GM12878 (cell line): Measurements from ENCODE around the gene E2F2. TPM values are rescaled to one million over a fixed set of nuclear protein-coding genes. Genes with fewer than 3 reads are reported as not detected.

Source experiments
- ATF7 ChIP-seq: fragments of 450-650 bp; IDR thresholded peaks from 2 replicates; pipeline ENCODE4 v1.6.1; 2016; ENCODE audit warnings: low read depth, mild to moderate bottlenecking
- CBFB ChIP-seq: IDR thresholded peaks from 2 replicates; pipeline ENCODE4 v1.6.1; 2016; ENCODE audit warnings: antibody characterized with exemption, low read depth
- CHD2 ChIP-seq: IDR thresholded peaks from 2 replicates; pipeline ENCODE4 v1.6.1; 2011; ENCODE audit warnings: low read depth, low read length, improper control_type of control experiment, borderline replicate concordance
- CREB1 ChIP-seq: IDR thresholded peaks from 2 replicates; pipeline ENCODE4 v1.6.1; 2012; ENCODE audit warnings: low read depth, mild to moderate bottlenecking, inconsistent platforms
- E2F8 ChIP-seq: fragments of 450-650 bp; IDR thresholded peaks from 2 replicates; pipeline ENCODE4 v1.6.1; 2018; ENCODE audit warnings: mild to moderate bottlenecking, low read depth, moderate library complexity; ENCODE audit not compliant: partially characterized antibody
- HDAC2 ChIP-seq: fragments of 200-600 bp; sonication (generic); IDR thresholded peaks from 2 replicates; pipeline ENCODE4 v1.6.1; 2017
- HDGF ChIP-seq: fragments of 450-650 bp; IDR thresholded peaks from 2 replicates; pipeline ENCODE4 v1.6.1; 2016; ENCODE audit warnings: antibody characterized with exemption
- JUND ChIP-seq: IDR thresholded peaks from 2 replicates; pipeline ENCODE4 v1.6.1; 2012; ENCODE audit warnings: low read depth, mild to moderate bottlenecking, low read length, improper control_type of control experiment, moderate library complexity
- MXI1 ChIP-seq: fragments of 150-350 bp; IDR thresholded peaks from 2 replicates; pipeline ENCODE4 v1.6.1; 2011; ENCODE audit warnings: low read depth, mild to moderate bottlenecking, inconsistent platforms, low read length, improper control_type of control experiment
- NBN ChIP-seq: fragments of 450-650 bp; IDR thresholded peaks from 2 replicates; pipeline ENCODE4 v1.6.1; 2016
- NFIC ChIP-seq: IDR thresholded peaks from 2 replicates; pipeline ENCODE4 v1.6.1; 2012; ENCODE audit warnings: low read depth, mild to moderate bottlenecking, inconsistent platforms, low read length, moderate library complexity
- NFYB ChIP-seq: IDR thresholded peaks from 2 replicates; pipeline ENCODE4 v1.6.1; 2011; ENCODE audit warnings: low read depth, mild to moderate bottlenecking, low read length, improper control_type of control experiment, moderate library complexity; ENCODE audit not compliant: insufficient read depth
- POLR2A ChIP-seq: IDR thresholded peaks from 2 replicates; pipeline ENCODE4 v1.6.1; 2011; ENCODE audit warnings: low read depth, mild to moderate bottlenecking, low read length
- RB1 ChIP-seq: fragments of 450-650 bp; formaldehyde crosslinking; IDR thresholded peaks from 2 replicates; pipeline ENCODE4 v1.6.1; 2017; ENCODE audit warnings: mild to moderate bottlenecking, borderline replicate concordance
- RFX5 ChIP-seq: IDR thresholded peaks from 2 replicates; pipeline ENCODE4 v1.6.1; 2011; ENCODE audit warnings: low read depth, low read length, improper control_type of control experiment
- SIN3A ChIP-seq: IDR thresholded peaks from 2 replicates; pipeline ENCODE4 v1.6.1; 2012; ENCODE audit warnings: low read depth, low read length, improper control_type of control experiment
- SKIL ChIP-seq: fragments of 450-650 bp; IDR thresholded peaks from 2 replicates; pipeline ENCODE4 v1.6.1; 2017; ENCODE audit warnings: mild to moderate bottlenecking, low read depth, inconsistent platforms; ENCODE audit not compliant: poor library complexity, severe bottlenecking
- SMARCA5 ChIP-seq: fragments of 450-650 bp; IDR thresholded peaks from 2 replicates; pipeline ENCODE4 v1.6.1; 2017; ENCODE audit warnings: mild to moderate bottlenecking
- TCF3 ChIP-seq: IDR thresholded peaks from 2 replicates; pipeline ENCODE4 v1.6.1; 2012; ENCODE audit warnings: low read depth, mild to moderate bottlenecking, low read length, borderline replicate concordance; ENCODE audit not compliant: insufficient read depth
- polyA plus RNA-seq, 11 experiments: library from polyadenylated mRNA; depleted of rRNA in 4 of 11; unstranded in 6 of 11; stranded (reverse) in 5 of 11; fragments of >200 nt; fragmentation: Nextera tagmentation in 4 of 11; fragmentation: Illumina TruSeq in 1 of 11; extraction: Ambion mirVana in 4 of 11; extraction: Trizol in 1 of 11; gene quantifications; 1 replicate in 1 of 11; 2 replicates in 10 of 11; pipeline versions ENCODE4 v1.2.1 to v1.2.3, GENCODE V29; 2011 to 2016; ENCODE audit warnings: inconsistent platforms in 2 of 11, missing spikeins in 2 of 11, low read depth in 1 of 11
- total RNA-seq, 4 experiments: library from RNA; depleted of rRNA in 3 of 4; stranded (reverse); fragments of >200 nt in 3 of 4; fragmentation: Illumina TruSeq in 1 of 4; extraction: Trizol in 1 of 4; gene quantifications; 2 replicates each; pipeline versions ENCODE4 v1.2.1 to v1.2.3, GENCODE V29; 2013 to 2021
- TF ChIP-seq, protein P1 (sequence below), 3 experiments: IDR thresholded peaks in 2 of 3; conservative IDR thresholded peaks in 1 of 3; 2 replicates each; pipeline ENCODE4 v1.5.1; 2011; ENCODE audit warnings: low read depth in 3 of 3, low read length in 3 of 3, mild to moderate bottlenecking in 3 of 3, control low read depth in 2 of 3, moderate library complexity in 2 of 3, inconsistent platforms in 1 of 3, mixed read lengths in 1 of 3; ENCODE audit not compliant: control insufficient read depth in 2 of 3, insufficient read depth in 1 of 3; ENCODE audit errors: extremely low read depth in 1 of 3
- TF ChIP-seq, protein P2 (sequence below): fragments of 450-650 bp; IDR thresholded peaks from 2 replicates; pipeline ENCODE4 v1.6.1; 2017; ENCODE audit warnings: low read depth, mild to moderate bottlenecking, moderate library complexity

Gene E2F2
- total and polyA plus RNA-seq, 10 of the 15 experiments (the other 5 are each of a cell fraction or from before 2014, with no cell fraction given), result 3.8 to 27.2 (median 14.6) TPM

GRCh38 chr1:23530747-23531561 is at the start of gene E2F2 (continued):
- TF ChIP-seq, protein P1, sequence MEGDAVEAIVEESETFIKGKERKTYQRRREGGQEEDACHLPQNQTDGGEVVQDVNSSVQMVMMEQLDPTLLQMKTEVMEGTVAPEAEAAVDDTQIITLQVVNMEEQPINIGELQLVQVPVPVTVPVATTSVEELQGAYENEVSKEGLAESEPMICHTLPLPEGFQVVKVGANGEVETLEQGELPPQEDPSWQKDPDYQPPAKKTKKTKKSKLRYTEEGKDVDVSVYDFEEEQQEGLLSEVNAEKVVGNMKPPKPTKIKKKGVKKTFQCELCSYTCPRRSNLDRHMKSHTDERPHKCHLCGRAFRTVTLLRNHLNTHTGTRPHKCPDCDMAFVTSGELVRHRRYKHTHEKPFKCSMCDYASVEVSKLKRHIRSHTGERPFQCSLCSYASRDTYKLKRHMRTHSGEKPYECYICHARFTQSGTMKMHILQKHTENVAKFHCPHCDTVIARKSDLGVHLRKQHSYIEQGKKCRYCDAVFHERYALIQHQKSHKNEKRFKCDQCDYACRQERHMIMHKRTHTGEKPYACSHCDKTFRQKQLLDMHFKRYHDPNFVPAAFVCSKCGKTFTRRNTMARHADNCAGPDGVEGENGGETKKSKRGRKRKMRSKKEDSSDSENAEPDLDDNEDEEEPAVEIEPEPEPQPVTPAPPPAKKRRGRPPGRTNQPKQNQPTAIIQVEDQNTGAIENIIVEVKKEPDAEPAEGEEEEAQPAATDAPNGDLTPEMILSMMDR (IDR thresholded peaks at IDR 0.05 in 2 of 3, conservative IDR thresholded peaks at IDR 0.05 in 1 of 3; ENCODE audit: control insufficient read depth in 2 of 3, extremely low read depth in 1 of 3, insufficient read depth in 1 of 3, low read depth in 3 of 3, low read length in 3 of 3), result peak in 2 of 3 experiments; percentile 23 to 29; a peak in 3 of 6 replicates
- TF ChIP-seq ATF7 (no peak), SKIL (no peak), SIN3A (peak; percentile 95), HDAC2 (peak; percentile 64; the same call in 1 of the 2 replicates), CREB1 (peak; percentile 80), HDGF (0 out of 2 replicates have a peak, but pooled peaks have one; percentile 66), SMARCA5 (no peak), RB1 (peak; percentile 94; the same call in 1 of the 2 replicates), POLR2A (peak; percentile 66), E2F8 (peak; percentile 95), RFX5 (no peak), CHD2 (0 out of 2 replicates have a peak, but pooled peaks have one; percentile 20), TCF3 (0 out of 2 replicates have a peak, but pooled peaks have one; percentile 24), MXI1 (peak; percentile 82), NFIC (no peak), CBFB (0 out of 2 replicates have a peak, but pooled peaks have one; percentile 26), JUND (no peak), NBN (peak; percentile 61; the same call in 1 of the 2 replicates), NFYB (0 out of 2 replicates have a peak, but pooled peaks have one; percentile 6)
- TF ChIP-seq, protein P2, sequence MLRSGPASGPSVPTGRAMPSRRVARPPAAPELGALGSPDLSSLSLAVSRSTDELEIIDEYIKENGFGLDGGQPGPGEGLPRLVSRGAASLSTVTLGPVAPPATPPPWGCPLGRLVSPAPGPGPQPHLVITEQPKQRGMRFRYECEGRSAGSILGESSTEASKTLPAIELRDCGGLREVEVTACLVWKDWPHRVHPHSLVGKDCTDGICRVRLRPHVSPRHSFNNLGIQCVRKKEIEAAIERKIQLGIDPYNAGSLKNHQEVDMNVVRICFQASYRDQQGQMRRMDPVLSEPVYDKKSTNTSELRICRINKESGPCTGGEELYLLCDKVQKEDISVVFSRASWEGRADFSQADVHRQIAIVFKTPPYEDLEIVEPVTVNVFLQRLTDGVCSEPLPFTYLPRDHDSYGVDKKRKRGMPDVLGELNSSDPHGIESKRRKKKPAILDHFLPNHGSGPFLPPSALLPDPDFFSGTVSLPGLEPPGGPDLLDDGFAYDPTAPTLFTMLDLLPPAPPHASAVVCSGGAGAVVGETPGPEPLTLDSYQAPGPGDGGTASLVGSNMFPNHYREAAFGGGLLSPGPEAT, result peak; percentile 77
